ENCODE results near the gene COPG1. TPM values are rescaled to one million over a fixed set of nuclear protein-coding genes. Genes with fewer than 3 reads are reported as not detected.

COPG1 gene
- total and polyA plus RNA-seq, 2 of the 13 experiments (the other 11 are each of a cell fraction or from before 2014, with no cell fraction given), result 98.6 to 166 TPM

DNA sequence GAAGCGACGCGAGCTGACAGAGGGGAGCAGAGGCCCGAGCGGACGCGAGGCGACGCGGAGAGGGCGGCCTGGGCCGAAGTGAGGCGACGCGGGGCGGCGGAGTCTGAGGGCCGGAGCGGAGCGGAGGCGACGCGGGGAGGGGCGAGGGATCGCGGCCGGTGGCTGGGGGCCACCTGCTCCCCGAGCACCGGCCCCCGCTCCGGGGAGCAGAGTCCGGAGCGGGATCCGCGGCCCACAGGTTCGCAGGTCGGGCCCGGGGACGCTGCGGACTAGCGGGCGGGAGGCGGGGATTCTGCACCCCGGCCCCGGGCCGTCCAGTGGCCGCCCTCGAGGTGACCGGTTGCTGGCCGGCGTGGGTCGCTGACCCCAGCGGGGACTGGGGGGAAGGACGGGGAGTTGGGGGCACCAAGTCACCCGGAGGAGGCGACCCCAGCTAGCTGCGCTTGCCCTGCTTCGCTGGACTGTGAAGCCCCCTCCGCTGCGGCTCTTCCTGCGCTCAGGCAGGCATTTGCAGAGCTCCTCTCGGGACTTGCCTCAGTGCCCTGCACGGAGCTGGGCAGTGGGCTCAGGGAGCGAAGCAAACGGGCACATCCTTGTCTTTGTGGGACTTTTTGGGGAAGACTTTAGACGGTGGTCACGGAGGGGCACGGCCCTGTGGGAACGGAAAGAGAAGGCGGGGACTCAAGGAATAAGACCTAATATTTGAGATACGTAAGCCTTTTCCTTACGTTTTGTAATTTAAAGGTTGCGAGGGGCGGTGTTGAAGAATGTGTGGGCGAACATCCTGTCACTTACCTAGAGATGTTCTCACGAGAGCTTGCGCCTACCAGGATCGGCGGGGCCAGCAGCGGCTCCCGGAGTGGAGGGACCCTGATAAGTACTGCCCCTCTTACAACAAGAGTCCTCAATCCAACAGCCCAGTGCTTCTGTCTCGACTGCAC lies 29.8 kb downstream of the COPG1 start (continued):
- TF ChIP-seq, protein P1, sequence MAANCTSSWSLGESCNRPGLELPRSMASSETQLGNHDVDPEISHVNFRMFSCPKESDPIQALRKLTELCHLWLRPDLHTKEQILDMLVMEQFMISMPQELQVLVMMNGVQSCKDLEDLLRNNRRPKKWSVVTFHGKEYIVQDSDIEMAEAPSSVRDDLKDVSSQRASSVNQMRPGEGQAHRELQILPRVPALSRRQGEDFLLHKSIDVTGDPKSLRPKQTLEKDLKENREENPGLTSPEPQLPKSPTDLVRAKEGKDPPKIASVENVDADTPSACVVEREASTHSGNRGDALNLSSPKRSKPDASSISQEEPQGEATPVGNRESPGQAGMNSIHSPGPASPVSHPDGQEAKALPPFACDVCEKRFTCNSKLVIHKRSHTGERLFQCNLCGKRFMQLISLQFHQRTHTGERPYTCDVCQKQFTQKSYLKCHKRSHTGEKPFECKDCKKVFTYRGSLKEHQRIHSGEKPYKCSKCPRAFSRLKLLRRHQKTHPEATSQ (CRISPR knock-in tag; IDR thresholded peaks at IDR 0.05; ENCODE audit: borderline replicate concordance), result no peak
- TF ChIP-seq ZBTB7A (CRISPR knock-in tag; IDR thresholded peaks at IDR 0.05) (no peak), ZNF232 (CRISPR knock-in tag; IDR thresholded peaks at IDR 0.05; ENCODE audit: borderline replicate concordance) (no peak), HNRNPK (IDR thresholded peaks at IDR 0.05; ENCODE audit: low read depth, low read length, poor library complexity, severe bottlenecking) (peak; percentile 99), KLF6 (CRISPR knock-in tag; IDR thresholded peaks at IDR 0.05) (peak; percentile 43; the same call in 1 of the 2 replicates), FOXM1 (CRISPR knock-in tag; IDR thresholded peaks at IDR 0.05) (no peak), NFIB (CRISPR knock-in tag; IDR thresholded peaks at IDR 0.05; ENCODE audit: borderline replicate concordance) (no peak), BRD4 (CRISPR knock-in tag; IDR thresholded peaks at IDR 0.05) (no peak), SIN3A (IDR thresholded peaks at IDR 0.05; ENCODE audit: borderline replicate concordance, low read depth, low read length) (no peak), LCORL (IDR thresholded peaks at IDR 0.05) (no peak), LCORL (CRISPR knock-in tag; IDR thresholded peaks at IDR 0.05) (no peak), MAFK (conservative IDR thresholded peaks at IDR 0.05 in 1 of 2, IDR thresholded peaks at IDR 0.05 in 1 of 2; ENCODE audit: low read length in 2 of 2) (no peak), NFKBIZ (CRISPR knock-in tag; IDR thresholded peaks at IDR 0.05) (no peak)
- TF ChIP-seq, protein P2, sequence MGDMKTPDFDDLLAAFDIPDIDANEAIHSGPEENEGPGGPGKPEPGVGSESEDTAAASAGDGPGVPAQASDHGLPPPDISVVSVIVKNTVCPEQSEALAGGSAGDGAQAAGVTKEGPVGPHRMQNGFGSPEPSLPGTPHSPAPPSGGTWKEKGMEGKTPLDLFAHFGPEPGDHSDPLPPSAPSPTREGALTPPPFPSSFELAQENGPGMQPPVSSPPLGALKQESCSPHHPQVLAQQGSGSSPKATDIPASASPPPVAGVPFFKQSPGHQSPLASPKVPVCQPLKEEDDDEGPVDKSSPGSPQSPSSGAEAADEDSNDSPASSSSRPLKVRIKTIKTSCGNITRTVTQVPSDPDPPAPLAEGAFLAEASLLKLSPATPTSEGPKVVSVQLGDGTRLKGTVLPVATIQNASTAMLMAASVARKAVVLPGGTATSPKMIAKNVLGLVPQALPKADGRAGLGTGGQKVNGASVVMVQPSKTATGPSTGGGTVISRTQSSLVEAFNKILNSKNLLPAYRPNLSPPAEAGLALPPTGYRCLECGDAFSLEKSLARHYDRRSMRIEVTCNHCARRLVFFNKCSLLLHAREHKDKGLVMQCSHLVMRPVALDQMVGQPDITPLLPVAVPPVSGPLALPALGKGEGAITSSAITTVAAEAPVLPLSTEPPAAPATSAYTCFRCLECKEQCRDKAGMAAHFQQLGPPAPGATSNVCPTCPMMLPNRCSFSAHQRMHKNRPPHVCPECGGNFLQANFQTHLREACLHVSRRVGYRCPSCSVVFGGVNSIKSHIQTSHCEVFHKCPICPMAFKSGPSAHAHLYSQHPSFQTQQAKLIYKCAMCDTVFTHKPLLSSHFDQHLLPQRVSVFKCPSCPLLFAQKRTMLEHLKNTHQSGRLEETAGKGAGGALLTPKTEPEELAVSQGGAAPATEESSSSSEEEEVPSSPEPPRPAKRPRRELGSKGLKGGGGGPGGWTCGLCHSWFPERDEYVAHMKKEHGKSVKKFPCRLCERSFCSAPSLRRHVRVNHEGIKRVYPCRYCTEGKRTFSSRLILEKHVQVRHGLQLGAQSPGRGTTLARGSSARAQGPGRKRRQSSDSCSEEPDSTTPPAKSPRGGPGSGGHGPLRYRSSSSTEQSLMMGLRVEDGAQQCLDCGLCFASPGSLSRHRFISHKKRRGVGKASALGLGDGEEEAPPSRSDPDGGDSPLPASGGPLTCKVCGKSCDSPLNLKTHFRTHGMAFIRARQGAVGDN (CRISPR knock-in tag; IDR thresholded peaks at IDR 0.05), result peak; percentile 83
- TF ChIP-seq, protein P3, sequence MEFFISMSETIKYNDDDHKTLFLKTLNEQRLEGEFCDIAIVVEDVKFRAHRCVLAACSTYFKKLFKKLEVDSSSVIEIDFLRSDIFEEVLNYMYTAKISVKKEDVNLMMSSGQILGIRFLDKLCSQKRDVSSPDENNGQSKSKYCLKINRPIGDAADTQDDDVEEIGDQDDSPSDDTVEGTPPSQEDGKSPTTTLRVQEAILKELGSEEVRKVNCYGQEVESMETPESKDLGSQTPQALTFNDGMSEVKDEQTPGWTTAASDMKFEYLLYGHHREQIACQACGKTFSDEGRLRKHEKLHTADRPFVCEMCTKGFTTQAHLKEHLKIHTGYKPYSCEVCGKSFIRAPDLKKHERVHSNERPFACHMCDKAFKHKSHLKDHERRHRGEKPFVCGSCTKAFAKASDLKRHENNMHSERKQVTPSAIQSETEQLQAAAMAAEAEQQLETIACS (CRISPR knock-in tag; IDR thresholded peaks at IDR 0.05), result peak; percentile 5; the same call in 1 of the 2 replicates
- TF ChIP-seq, protein P4, sequence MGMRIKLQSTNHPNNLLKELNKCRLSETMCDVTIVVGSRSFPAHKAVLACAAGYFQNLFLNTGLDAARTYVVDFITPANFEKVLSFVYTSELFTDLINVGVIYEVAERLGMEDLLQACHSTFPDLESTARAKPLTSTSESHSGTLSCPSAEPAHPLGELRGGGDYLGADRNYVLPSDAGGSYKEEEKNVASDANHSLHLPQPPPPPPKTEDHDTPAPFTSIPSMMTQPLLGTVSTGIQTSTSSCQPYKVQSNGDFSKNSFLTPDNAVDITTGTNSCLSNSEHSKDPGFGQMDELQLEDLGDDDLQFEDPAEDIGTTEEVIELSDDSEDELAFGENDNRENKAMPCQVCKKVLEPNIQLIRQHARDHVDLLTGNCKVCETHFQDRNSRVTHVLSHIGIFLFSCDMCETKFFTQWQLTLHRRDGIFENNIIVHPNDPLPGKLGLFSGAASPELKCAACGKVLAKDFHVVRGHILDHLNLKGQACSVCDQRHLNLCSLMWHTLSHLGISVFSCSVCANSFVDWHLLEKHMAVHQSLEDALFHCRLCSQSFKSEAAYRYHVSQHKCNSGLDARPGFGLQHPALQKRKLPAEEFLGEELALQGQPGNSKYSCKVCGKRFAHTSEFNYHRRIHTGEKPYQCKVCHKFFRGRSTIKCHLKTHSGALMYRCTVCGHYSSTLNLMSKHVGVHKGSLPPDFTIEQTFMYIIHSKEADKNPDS (CRISPR knock-in tag; IDR thresholded peaks at IDR 0.05), result no peak; the same call in 1 of the 2 replicates
- TF ChIP-seq, protein P5, sequence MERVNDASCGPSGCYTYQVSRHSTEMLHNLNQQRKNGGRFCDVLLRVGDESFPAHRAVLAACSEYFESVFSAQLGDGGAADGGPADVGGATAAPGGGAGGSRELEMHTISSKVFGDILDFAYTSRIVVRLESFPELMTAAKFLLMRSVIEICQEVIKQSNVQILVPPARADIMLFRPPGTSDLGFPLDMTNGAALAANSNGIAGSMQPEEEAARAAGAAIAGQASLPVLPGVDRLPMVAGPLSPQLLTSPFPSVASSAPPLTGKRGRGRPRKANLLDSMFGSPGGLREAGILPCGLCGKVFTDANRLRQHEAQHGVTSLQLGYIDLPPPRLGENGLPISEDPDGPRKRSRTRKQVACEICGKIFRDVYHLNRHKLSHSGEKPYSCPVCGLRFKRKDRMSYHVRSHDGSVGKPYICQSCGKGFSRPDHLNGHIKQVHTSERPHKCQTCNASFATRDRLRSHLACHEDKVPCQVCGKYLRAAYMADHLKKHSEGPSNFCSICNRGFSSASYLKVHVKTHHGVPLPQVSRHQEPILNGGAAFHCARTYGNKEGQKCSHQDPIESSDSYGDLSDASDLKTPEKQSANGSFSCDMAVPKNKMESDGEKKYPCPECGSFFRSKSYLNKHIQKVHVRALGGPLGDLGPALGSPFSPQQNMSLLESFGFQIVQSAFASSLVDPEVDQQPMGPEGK (CRISPR knock-in tag; IDR thresholded peaks at IDR 0.05), result peak; percentile 72
